Measurements from ENCODE around the gene GPR173. TPM values are rescaled to one million over a fixed set of nuclear protein-coding genes. Genes with fewer than 3 reads are reported as not detected.

Gene GPR173
- total RNA-seq, 1 donor from 2014 or later = 0.16 TPM

DNA sequence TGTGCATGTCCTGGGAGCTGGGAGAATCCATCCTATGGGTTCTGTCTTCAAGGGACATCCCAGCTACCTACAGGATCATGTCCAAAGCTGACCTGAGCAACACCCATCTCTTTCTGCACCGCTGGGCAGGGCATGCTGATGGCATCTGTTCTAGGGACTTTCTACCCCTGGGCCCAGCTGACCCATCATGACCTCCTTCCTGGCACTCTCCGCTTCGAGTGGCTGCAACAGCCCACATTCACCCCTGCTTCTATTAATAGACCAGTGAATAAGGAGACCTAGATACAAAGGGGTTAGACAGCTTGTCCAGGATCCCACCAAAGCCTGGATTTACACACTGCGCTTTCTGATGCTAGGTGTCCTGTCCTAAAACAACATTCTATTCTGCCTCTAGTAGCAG is 44.6 kb upstream of the GPR173 start:
- DNase-seq = no peak
- Mint-ChIP-seq H3K27ac (no peak overlapping the region), H3K4me1 (peaks cover 10% of the 10 kb centered on the region), H3K27me3 (no peaks in the 10 kb centered on the region), H3K4me3 (no peak overlapping the region), H3K36me3 (ENCODE audit: low read depth) (no peaks in the 10 kb centered on the region), H3K9me3 (no peaks in the 10 kb centered on the region)
- ChIA-PET CTCF (no interaction called here), POLR2A (no interaction called here)
- TF ChIP-seq, protein P1, sequence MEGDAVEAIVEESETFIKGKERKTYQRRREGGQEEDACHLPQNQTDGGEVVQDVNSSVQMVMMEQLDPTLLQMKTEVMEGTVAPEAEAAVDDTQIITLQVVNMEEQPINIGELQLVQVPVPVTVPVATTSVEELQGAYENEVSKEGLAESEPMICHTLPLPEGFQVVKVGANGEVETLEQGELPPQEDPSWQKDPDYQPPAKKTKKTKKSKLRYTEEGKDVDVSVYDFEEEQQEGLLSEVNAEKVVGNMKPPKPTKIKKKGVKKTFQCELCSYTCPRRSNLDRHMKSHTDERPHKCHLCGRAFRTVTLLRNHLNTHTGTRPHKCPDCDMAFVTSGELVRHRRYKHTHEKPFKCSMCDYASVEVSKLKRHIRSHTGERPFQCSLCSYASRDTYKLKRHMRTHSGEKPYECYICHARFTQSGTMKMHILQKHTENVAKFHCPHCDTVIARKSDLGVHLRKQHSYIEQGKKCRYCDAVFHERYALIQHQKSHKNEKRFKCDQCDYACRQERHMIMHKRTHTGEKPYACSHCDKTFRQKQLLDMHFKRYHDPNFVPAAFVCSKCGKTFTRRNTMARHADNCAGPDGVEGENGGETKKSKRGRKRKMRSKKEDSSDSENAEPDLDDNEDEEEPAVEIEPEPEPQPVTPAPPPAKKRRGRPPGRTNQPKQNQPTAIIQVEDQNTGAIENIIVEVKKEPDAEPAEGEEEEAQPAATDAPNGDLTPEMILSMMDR (IDR thresholded peaks at IDR 0.05) = no peak
- ATAC-seq (ENCODE audit: low read depth) = no peak
- intact Hi-C loops (cut with micrococcal nuclease) = no loop called here

DNA sequence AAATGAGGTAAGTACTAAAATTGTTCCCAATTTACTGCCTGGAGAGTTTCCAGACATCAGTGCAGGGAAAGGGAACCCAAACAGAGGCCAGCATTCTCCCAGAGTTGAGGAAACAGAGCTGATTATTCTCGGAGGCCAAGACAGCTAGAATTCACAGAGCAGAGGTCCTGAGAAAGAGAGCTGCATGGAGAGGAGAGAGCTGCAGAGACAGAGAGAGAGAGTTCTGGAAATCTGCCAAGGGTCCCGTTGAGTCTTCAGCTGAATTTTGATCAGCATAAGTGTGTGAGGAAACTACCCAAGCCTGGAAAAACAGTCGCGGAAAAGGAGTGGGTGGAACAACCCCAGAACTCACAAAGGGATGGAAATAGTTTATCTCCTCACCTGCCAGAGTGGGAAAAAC is 43.8 kb upstream of the GPR173 start:
- H3K27ac Mint-ChIP-seq = no peak overlapping the region
- ChIA-PET POLR2A (no interaction called here), CTCF (no interaction called here)
- H3K4me1 Mint-ChIP-seq = peaks cover 10% of the 10 kb centered on the region
- H3K9me3 Mint-ChIP-seq = no peaks in the 10 kb centered on the region
- TF ChIP-seq, protein P1 (IDR thresholded peaks at IDR 0.05) = no peak
- intact Hi-C loops (cut with micrococcal nuclease) = no loop called here
- H3K36me3 Mint-ChIP-seq (ENCODE audit: low read depth) = no peaks in the 10 kb centered on the region
- no peak overlapping the region for H3K4me3 Mint-ChIP-seq
- no peaks in the 10 kb centered on the region for H3K27me3 Mint-ChIP-seq
- DNase-seq = no peak
- ATAC-seq (ENCODE audit: low read depth) = no peak

DNA sequence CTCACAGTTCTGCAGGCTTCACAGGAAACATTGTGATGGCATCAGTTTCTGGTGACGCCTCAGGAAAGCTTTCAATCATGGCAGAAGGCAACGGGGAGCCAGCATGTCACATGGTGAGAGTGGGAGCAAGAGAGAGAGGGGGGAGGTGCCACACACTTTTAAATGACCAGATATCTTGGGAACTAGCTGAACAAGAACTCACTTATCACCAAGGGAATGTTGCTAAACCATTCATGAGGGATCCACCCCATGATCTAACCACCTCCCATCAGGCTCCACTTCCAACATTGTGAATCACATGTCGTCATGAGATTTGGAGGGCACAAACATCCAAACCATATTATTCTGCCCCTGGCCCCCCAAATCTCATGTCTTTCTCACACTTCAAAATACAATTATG is 43.3 kb upstream of the GPR173 start:
- Mint-ChIP-seq H3K4me3 (no peak overlapping the region), H3K27me3 (no peaks in the 10 kb centered on the region), H3K27ac (no peak overlapping the region), H3K9me3 (no peaks in the 10 kb centered on the region), H3K36me3 (ENCODE audit: low read depth) (no peaks in the 10 kb centered on the region), H3K4me1 (peaks cover 10% of the 10 kb centered on the region)
- intact Hi-C loops (cut with micrococcal nuclease) = no loop called here
- ChIA-PET CTCF (no interaction called here), POLR2A (no interaction called here)
- TF ChIP-seq, protein P1 (IDR thresholded peaks at IDR 0.05) = no peak
- ATAC-seq (ENCODE audit: low read depth) = no peak
- no peak for DNase-seq

DNA sequence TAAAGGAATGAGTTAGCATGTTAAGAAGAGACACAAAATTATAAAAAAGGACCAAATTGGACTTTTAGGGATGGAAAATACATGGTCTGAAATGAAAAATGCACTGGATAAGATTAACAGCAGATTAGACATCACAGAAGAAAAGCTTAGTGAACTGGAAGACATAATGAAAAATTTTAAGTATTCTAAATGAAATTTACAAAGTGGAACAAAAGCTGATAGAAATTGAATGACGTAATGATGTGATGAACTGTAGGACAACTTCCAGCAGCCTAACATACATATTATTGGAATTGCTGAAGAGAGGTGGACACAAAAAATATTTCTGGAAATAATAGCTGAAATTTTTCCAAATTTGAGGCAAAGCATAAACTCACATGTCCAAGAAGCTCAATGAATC is 39.6 kb upstream of the GPR173 start:
- no peak for ATAC-seq (ENCODE audit: low read depth)
- Mint-ChIP-seq H3K27ac (no peak overlapping the region), H3K27me3 (peaks cover 1% of the 10 kb centered on the region), H3K4me1 (no peaks in the 10 kb centered on the region), H3K9me3 (no peaks in the 10 kb centered on the region), H3K4me3 (no peak overlapping the region), H3K36me3 (ENCODE audit: low read depth) (no peaks in the 10 kb centered on the region)
- ChIA-PET CTCF (no interaction called here), POLR2A (no interaction called here)
- no peak for DNase-seq
- TF ChIP-seq, protein P1 (IDR thresholded peaks at IDR 0.05) = no peak
- intact Hi-C loops (cut with micrococcal nuclease) = no loop called here

DNA sequence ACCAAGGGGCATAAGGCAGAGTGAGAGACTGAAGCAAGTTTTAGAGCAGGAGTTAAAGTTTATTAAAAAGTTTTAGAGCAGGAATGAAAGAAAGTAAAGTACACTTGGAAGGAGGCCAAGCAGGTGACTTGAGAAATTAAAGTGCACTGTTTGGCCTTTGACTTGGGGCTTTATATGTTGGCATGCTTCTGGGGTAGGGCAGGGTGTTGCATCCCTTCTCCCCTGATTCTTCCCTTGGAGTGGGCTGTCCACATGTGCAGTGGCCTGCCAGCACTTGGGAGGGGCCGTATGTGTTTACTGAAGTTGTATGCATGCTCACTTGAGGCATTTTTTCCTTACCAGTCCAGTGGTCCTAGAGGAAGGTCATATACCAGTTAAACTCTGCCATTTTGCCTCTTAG is 35.3 kb upstream of the GPR173 start:
- intact Hi-C loops (cut with micrococcal nuclease) = no loop called here
- TF ChIP-seq, protein P1 (IDR thresholded peaks at IDR 0.05) = no peak
- ChIA-PET CTCF (no interaction called here), POLR2A (no interaction called here)
- no peaks in the 10 kb centered on the region for H3K4me1 Mint-ChIP-seq
- no peak for ATAC-seq (ENCODE audit: low read depth)
- DNase-seq = no peak
- no peak overlapping the region for H3K27ac Mint-ChIP-seq
- H3K4me3 Mint-ChIP-seq = no peak overlapping the region
- peaks cover 1% of the 10 kb centered on the region for H3K27me3 Mint-ChIP-seq
- H3K9me3 Mint-ChIP-seq = no peaks in the 10 kb centered on the region
- no peaks in the 10 kb centered on the region for H3K36me3 Mint-ChIP-seq (ENCODE audit: low read depth)

Measured in activated B cell treated with CpG ODN at 0.5 μM for 24 hours (primary cell).